Vagina (tissue), 2 donors: ENCODE measurements around the gene MTNR1B. TPM values are rescaled to one million over a fixed set of nuclear protein-coding genes. Genes with fewer than 3 reads are reported as not detected.

ENCODE experiments used
- DNase-seq, 2 donors: peaks; one replicate each; pipeline ENCODE4 v3.0.0-alpha.2; 2017; ENCODE audit errors: extremely low spot score in 2 of 2
- H3K27ac ChIP-seq: fragments of 200-600 bp; sonication (generic); one replicate; pipeline ENCODE4 v1.5.1; 2019
- H3K27me3 ChIP-seq: fragments of 200-600 bp; sonication (generic); one replicate; pipeline ENCODE4 v1.5.1; 2019
- H3K36me3 ChIP-seq, 2 donors: fragments of 200-600 bp; sonication (generic); one replicate each; pipeline ENCODE4 v1.5.1; 2017 to 2019
- H3K4me1 ChIP-seq: fragments of 200-600 bp; sonication (generic); one replicate; pipeline ENCODE4 v1.5.1; 2019
- H3K4me3 ChIP-seq, 2 donors: fragments of 200-600 bp; sonication (generic); 1 replicate in 1 of 2; 2 replicates in 1 of 2; pipeline ENCODE4 v1.5.1; 2016 to 2019
- H3K9me3 ChIP-seq: fragments of 200-600 bp; sonication (generic); one replicate; pipeline ENCODE4 v1.5.1; 2019
- CTCF ChIP-seq, 3 experiments: fragments of 450-650 bp in 2 of 3; fragments of 200-600 bp in 1 of 3; sonication (generic) in 1 of 3; IDR thresholded peaks; one replicate each; pipeline ENCODE4 v1.5.1; 2017 to 2019; ENCODE audit warnings: antibody characterized with exemption in 3 of 3, mild to moderate bottlenecking in 2 of 3, moderate library complexity in 2 of 3
- POLR2A ChIP-seq, 2 donors: fragments of 450-650 bp; IDR thresholded peaks; one replicate each; pipeline ENCODE4 v1.6.1; 2017; ENCODE audit warnings: antibody characterized with exemption in 2 of 2, mild to moderate bottlenecking in 2 of 2, moderate library complexity in 2 of 2
- POLR2AphosphoS5 ChIP-seq, 2 donors: sonication (generic); formaldehyde crosslinking; IDR thresholded peaks; one replicate each; pipeline ENCODE4 v1.9.0; 2017; ENCODE audit warnings: antibody characterized with exemption in 2 of 2, mild to moderate bottlenecking in 2 of 2, low read depth in 1 of 2; ENCODE audit not compliant: insufficient read depth in 1 of 2
- intact Hi-C: fragments of 100-400 bp; cut with DNase I; formaldehyde crosslinking; loops from one replicate; pipeline ENCODE4 v1.15.1; 2023
- total RNA-seq: library from RNA; depleted of rRNA; stranded (reverse); fragments of >200 nt; gene quantifications from one replicate; pipeline ENCODE4 v1.2.3, GENCODE V29; 2016

Gene MTNR1B
- total RNA-seq, 1 donor from 2014 or later, result not detected

- TF ChIP-seq POLR2AphosphoS5 (IDR thresholded peaks at IDR 0.05; ENCODE audit: insufficient read depth in 1 of 2, low read depth in 1 of 2) (no peak), POLR2A (IDR thresholded peaks at IDR 0.05) (no peak), CTCF (IDR thresholded peaks at IDR 0.05) (no peak)
- intact Hi-C loops, result no loop called here
- Histone ChIP-seq H3K27me3 (peaks cover 6% of the 10 kb centered on the region), H3K4me3 (no peak overlapping the region), H3K9me3 (no peaks in the 10 kb centered on the region), H3K36me3 (no peaks in the 10 kb centered on the region), H3K4me1 (no peaks in the 10 kb centered on the region), H3K27ac (no peak overlapping the region)
- DNase-seq, result no peak
These were observed 4.3 kb upstream of the MTNR1B start for GRCh38 chr11:92965196-92965595.

GRCh38 chr11:92967178-92967577 is 2.3 kb upstream of the MTNR1B start:
- no peaks in the 10 kb centered on the region for H3K4me1 ChIP-seq
- DNase-seq, result no peak
- intact Hi-C loops, result no loop called here
- TF ChIP-seq POLR2A (IDR thresholded peaks at IDR 0.05) (no peak), POLR2AphosphoS5 (IDR thresholded peaks at IDR 0.05; ENCODE audit: insufficient read depth in 1 of 2, low read depth in 1 of 2) (no peak), CTCF (IDR thresholded peaks at IDR 0.05) (no peak)
- peaks cover 6% of the 10 kb centered on the region for H3K27me3 ChIP-seq
- no peaks in the 10 kb centered on the region for H3K36me3 ChIP-seq
- H3K27ac ChIP-seq, result no peak overlapping the region
- H3K4me3 ChIP-seq, result no peak overlapping the region
- no peaks in the 10 kb centered on the region for H3K9me3 ChIP-seq

- H3K4me3 ChIP-seq, result no peak overlapping the region
- H3K27me3 ChIP-seq, result peaks cover 6% of the 10 kb centered on the region
- no peaks in the 10 kb centered on the region for H3K9me3 ChIP-seq
- no peaks in the 10 kb centered on the region for H3K36me3 ChIP-seq
- H3K4me1 ChIP-seq, result no peaks in the 10 kb centered on the region
- H3K27ac ChIP-seq, result no peak overlapping the region
- intact Hi-C loops, result no loop called here
- TF ChIP-seq POLR2AphosphoS5 (IDR thresholded peaks at IDR 0.05; ENCODE audit: insufficient read depth in 1 of 2, low read depth in 1 of 2) (no peak), CTCF (IDR thresholded peaks at IDR 0.05) (no peak), POLR2A (IDR thresholded peaks at IDR 0.05) (no peak)
- DNase-seq, result no peak
These were observed 1.6 kb upstream of the MTNR1B start for GRCh38 chr11:92967867-92968266.

- Histone ChIP-seq H3K27me3 (peaks cover 6% of the 10 kb centered on the region), H3K27ac (no peak overlapping the region), H3K4me3 (no peak overlapping the region), H3K9me3 (no peaks in the 10 kb centered on the region), H3K36me3 (no peaks in the 10 kb centered on the region), H3K4me1 (no peaks in the 10 kb centered on the region)
- intact Hi-C loops, result no loop called here
- no peak for TF ChIP-seq POLR2A (IDR thresholded peaks at IDR 0.05)
- TF ChIP-seq CTCF (IDR thresholded peaks at IDR 0.05), result no peak
- TF ChIP-seq POLR2AphosphoS5 (IDR thresholded peaks at IDR 0.05; ENCODE audit: insufficient read depth in 1 of 2, low read depth in 1 of 2), result no peak
- DNase-seq, result no peak
These were observed 188 bp upstream of the MTNR1B start for GRCh38 chr11:92969293-92969633.

GRCh38 chr11:92972248-92972647 is 2.8 kb downstream of the MTNR1B start:
- Histone ChIP-seq H3K36me3 (no peaks in the 10 kb centered on the region), H3K4me3 (no peak overlapping the region), H3K27ac (no peak overlapping the region), H3K4me1 (no peaks in the 10 kb centered on the region), H3K9me3 (no peaks in the 10 kb centered on the region), H3K27me3 (peaks cover 6% of the 10 kb centered on the region)
- intact Hi-C loops, result no loop called here
- TF ChIP-seq POLR2A (IDR thresholded peaks at IDR 0.05), result no peak
- no peak for TF ChIP-seq CTCF (IDR thresholded peaks at IDR 0.05)
- no peak for TF ChIP-seq POLR2AphosphoS5 (IDR thresholded peaks at IDR 0.05; ENCODE audit: insufficient read depth in 1 of 2, low read depth in 1 of 2)
- no peak for DNase-seq
